Measurements from ENCODE around the gene DSCAML1. TPM values are rescaled to one million over a fixed set of nuclear protein-coding genes. Genes with fewer than 3 reads are reported as not detected.

Gene DSCAML1
- total RNA-seq, 4 donors from 2014 or later: 0.54 to 1.8 (median 0.99) TPM

- 81 to 83% methylated on average over 6 to 10 of the region's 11 CpGs for WGBS, 2 donors
- intact Hi-C loops (cut with DNase I): no loop called here
- DNase-seq: no peak
Measured at GRCh38 chr11:117744471-117745150, 52.4 kb downstream of the DSCAML1 start.

GRCh38 chr11:117743121-117743815 lies 53.7 kb downstream of the DSCAML1 start:
- TF ChIP-seq CTCF (IDR thresholded peaks at IDR 0.05) (no peak), POLR2A (IDR thresholded peaks at IDR 0.05) (no peak)
- 60% methylated on average over 7 to 9 of the region's 9 CpGs for WGBS, 2 donors
- Histone ChIP-seq H3K4me3 (replicated peaks in 1 of 3) (no peak overlapping the region), H3K27ac (no peak overlapping the region), H3K27me3 (no peaks in the 10 kb centered on the region), H3K4me1 (peaks cover 0 to 7% of the 10 kb centered on the region in 2 donors), H3K9me3 (no peaks in the 10 kb centered on the region), H3K36me3 (no peaks in the 10 kb centered on the region)
- intact Hi-C loops (cut with DNase I): no loop called here
- peak; percentile 46 to 50 for DNase-seq

More at GRCh38 chr11:117744471-117745150, 52.4 kb downstream of the DSCAML1 start:
- Histone ChIP-seq H3K36me3 (no peaks in the 10 kb centered on the region), H3K4me3 (replicated peaks in 1 of 3) (no peak overlapping the region), H3K27ac (no peak overlapping the region), H3K27me3 (no peaks in the 10 kb centered on the region), H3K9me3 (no peaks in the 10 kb centered on the region), H3K4me1 (peaks cover 0 to 7% of the 10 kb centered on the region in 2 donors)
- TF ChIP-seq CTCF (IDR thresholded peaks at IDR 0.05) (no peak), POLR2A (IDR thresholded peaks at IDR 0.05) (no peak)

GRCh38 chr11:117738246-117738957 lies 58.6 kb downstream of the DSCAML1 start:
- H3K36me3 ChIP-seq: no peaks in the 10 kb centered on the region
- 80 to 88% methylated on average over 8 of the region's 8 CpGs for WGBS, 2 donors
- no peaks in the 10 kb centered on the region for H3K9me3 ChIP-seq
- no peak overlapping the region for H3K4me3 ChIP-seq (replicated peaks in 1 of 3)
- DNase-seq: no peak
- peaks cover 0 to 4% of the 10 kb centered on the region in 2 donors for H3K4me1 ChIP-seq
- intact Hi-C loops (cut with DNase I): no loop called here
- TF ChIP-seq CTCF (IDR thresholded peaks at IDR 0.05): no peak
- TF ChIP-seq POLR2A (IDR thresholded peaks at IDR 0.05): no peak
- H3K27ac ChIP-seq: no peak overlapping the region
- no peaks in the 10 kb centered on the region for H3K27me3 ChIP-seq

GRCh38 chr11:117735350-117735977 lies 61.6 kb downstream of the DSCAML1 start:
- Histone ChIP-seq H3K4me1 (no peaks in the 10 kb centered on the region), H3K4me3 (replicated peaks in 1 of 3) (no peak overlapping the region), H3K27me3 (no peaks in the 10 kb centered on the region), H3K27ac (no peak overlapping the region), H3K9me3 (no peaks in the 10 kb centered on the region), H3K36me3 (no peaks in the 10 kb centered on the region)
- DNase-seq: no peak
- 88 to 93% methylated on average over 9 of the region's 9 CpGs for WGBS, 2 donors
- TF ChIP-seq POLR2A (IDR thresholded peaks at IDR 0.05): no peak
- TF ChIP-seq CTCF (IDR thresholded peaks at IDR 0.05): no peak
- intact Hi-C loops (cut with DNase I): no loop called here
